NK-92 (cell line): ENCODE measurements around the gene UBE2L5.

Source experiments
- DNase-seq: peaks from one replicate; lab custom pipeline; 2025; ENCODE audit not compliant: unreplicated experiment; lab: John Stamatoyannopoulos, UW

UBE2L5 gene

DNA sequence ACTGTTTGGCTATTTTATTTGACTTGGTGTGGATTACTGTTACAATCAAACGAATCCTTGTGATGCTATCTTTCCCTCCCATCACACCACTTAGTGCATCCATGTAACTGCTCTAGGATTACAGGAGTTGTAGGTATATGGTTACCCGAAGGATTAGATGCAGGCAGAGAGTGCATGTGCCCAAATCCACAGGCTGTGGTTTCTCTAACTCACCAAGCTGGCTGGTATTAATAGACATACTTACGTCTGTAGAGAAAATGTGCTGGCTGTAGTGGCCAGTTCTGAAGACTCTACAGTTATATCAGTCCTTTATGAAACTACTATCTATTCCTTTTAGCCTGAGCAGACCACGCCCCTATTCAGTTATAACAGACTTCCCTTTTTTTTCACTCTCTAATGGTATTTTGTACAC lies 44.6 kb downstream of the UBE2L5 start:
- DNase-seq = no peak

DNA sequence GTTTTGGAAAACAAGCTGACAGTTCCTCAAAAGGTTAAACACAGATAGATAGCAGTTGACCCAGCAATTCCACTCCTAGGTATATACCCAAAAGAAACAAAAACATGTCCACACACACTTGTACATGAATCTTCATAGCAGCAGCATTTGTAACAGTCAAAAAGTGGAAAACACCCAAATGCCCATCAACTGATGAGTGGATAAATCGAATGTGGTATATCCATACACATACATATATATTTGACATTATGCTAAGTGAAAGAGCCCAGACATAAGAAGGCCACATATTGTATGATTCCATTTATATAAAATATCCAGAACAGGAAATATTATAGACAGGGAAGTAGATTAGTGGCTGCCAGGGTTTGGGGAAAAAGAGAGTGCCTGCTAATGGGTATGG lies 51.4 kb downstream of the UBE2L5 start:
- DNase-seq = no peak

DNA sequence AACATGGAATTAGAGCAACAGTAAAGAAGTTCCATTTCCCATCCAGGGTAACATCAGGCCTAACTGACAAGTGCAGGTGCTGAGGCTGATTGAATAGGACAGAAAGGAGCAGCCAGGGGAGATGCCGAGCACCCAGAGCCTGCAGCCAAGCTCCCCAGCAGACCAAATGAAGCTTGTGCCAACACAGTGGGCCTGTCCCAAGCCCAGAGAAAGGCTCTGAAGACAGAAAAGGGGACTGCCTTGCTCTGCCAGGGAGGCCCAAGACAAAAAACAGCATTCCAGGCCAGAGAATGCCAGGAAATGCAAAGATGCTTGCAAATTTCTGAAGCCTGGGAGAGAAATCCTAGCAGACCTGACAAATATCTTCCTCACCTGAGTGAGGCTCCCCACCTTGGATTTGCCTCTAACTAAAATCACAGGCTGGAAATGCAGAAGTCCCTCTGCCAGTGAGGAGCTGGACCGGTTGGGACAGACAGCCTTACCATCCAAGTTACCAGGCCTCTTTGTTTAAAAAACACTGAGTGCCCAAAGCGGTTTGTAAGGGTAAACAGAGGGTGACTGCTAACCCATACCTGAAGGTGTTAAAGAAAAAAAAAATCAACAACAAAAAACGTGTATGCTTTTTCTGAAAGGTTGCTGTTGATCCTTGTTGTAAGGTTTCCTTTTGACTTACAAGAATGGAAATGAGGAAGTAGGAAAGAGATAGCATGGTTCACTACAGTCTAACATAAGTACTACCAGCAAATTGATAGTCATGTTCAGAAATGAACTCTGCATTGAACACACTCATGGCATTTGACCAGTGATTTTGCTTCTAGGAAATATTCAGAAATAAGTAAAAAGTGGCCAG lies 55.3 kb downstream of the UBE2L5 start:
- no peak for DNase-seq
